Smooth muscle cell (in vitro differentiated cells): ENCODE measurements around the gene CDC25C. TPM values are rescaled to one million over a fixed set of nuclear protein-coding genes. Genes with fewer than 3 reads are reported as not detected.

Experiments
- DNase-seq: peaks from one replicate; lab custom pipeline; 2025; ENCODE audit not compliant: unreplicated experiment; lab: John Stamatoyannopoulos, UW
- H2AFZ ChIP-seq: fragments of 200-600 bp; sonication (generic); 2 replicates; pipeline ENCODE4 v1.6.0; 2016; ENCODE audit warnings: antibody characterized with exemption, low read depth, mild to moderate bottlenecking
- H3F3A ChIP-seq: fragments of 200-600 bp; sonication (generic); 2 replicates; pipeline ENCODE4 v1.6.0; 2017; ENCODE audit warnings: antibody characterized with exemption, low read depth
- H3K27ac ChIP-seq: fragments of 200-600 bp; sonication (generic); 2 replicates; pipeline ENCODE4 v1.5.1; 2016; ENCODE audit warnings: low read depth, mild to moderate bottlenecking
- H3K27me3 ChIP-seq: fragments of 200-600 bp; sonication (generic); 2 replicates; pipeline ENCODE4 v1.6.1; 2016; ENCODE audit warnings: low read depth, mild to moderate bottlenecking
- H3K36me3 ChIP-seq: fragments of 200-600 bp; sonication (generic); 2 replicates; pipeline ENCODE4 v1.5.1; 2016; ENCODE audit warnings: low read depth
- H3K4me1 ChIP-seq: fragments of 200-600 bp; sonication (generic); 2 replicates; pipeline ENCODE4 v1.5.1; 2016; ENCODE audit warnings: low read depth
- H3K4me2 ChIP-seq: fragments of 200-600 bp; sonication (generic); 2 replicates; pipeline ENCODE4 v1.6.0; 2016; ENCODE audit warnings: mild to moderate bottlenecking
- H3K4me3 ChIP-seq: fragments of 200-600 bp; sonication (generic); 2 replicates; pipeline ENCODE4 v1.5.1; 2016; ENCODE audit warnings: mild to moderate bottlenecking
- H3K79me2 ChIP-seq: fragments of 200-600 bp; sonication (generic); 2 replicates; pipeline ENCODE4 v1.6.0; 2016; ENCODE audit warnings: low read depth, mild to moderate bottlenecking
- H3K9ac ChIP-seq: fragments of 200-600 bp; sonication (generic); 2 replicates; pipeline ENCODE4 v1.6.0; 2016; ENCODE audit warnings: low read depth
- H3K9me3 ChIP-seq: fragments of 200-600 bp; sonication (generic); replicated peaks from 2 replicates; pipeline ENCODE4 v1.5.1; 2016; ENCODE audit warnings: low read depth
- H4K20me1 ChIP-seq: fragments of 200-600 bp; sonication (generic); 2 replicates; pipeline ENCODE4 v1.6.0; 2016; ENCODE audit warnings: low read depth
- CTCF ChIP-seq: fragments of 200-600 bp; sonication (generic); IDR thresholded peaks from 2 replicates; pipeline ENCODE4 v1.5.1; 2017; ENCODE audit warnings: borderline replicate concordance, mild to moderate bottlenecking, antibody characterized with exemption; ENCODE audit not compliant: insufficient read depth, poor library complexity, severe bottlenecking
- WGBS: methylation state at CpG from one replicate; pipeline ENCODE4 v1.1.7; 2016; ENCODE audit warnings: low lambda C conversion rate; 5-methylcytosine and 5-hydroxymethylcytosine counted together
- polyA plus RNA-seq: library from polyadenylated mRNA; unstranded; fragments of >200 nt; fragmentation: Nextera tagmentation; extraction: Ambion mirVana; gene quantifications from 2 replicates; pipeline ENCODE4 v1.2.1, GENCODE V29; 2016
- total RNA-seq: library from RNA; depleted of rRNA; stranded (reverse); fragments of >200 nt; gene quantifications from 2 replicates; pipeline ENCODE4 v1.2.3, GENCODE V29; 2014

The CDC25C gene
- total and polyA plus RNA-seq, 2 experiments from 2014 or later: 2.6 to 3.0 TPM

DNA sequence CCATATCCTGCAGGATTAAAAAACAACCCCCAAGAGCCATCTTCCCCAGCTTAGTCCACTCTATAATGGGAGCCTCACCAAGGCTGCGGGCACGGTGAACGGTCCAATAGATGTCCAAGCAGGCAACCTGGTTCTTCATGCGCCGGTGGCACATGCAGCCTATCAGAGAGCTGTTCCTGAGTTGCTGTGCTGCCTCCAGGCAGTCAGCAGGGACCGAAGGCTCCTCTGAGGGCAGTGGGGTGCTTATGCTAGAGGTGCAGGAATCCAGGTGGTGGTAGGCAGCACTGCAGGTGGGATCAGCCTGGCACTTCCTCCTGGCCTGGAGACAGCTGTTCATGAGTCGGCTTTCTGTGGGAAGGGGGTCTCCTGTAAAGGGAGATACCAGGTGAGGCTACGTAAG is 67.4 kb downstream of the CDC25C start:
- no peaks in the 10 kb centered on the region for H3F3A ChIP-seq
- no peak overlapping the region for H3K27ac ChIP-seq
- H3K36me3 ChIP-seq: no peaks in the 10 kb centered on the region
- no peak overlapping the region for H3K4me2 ChIP-seq
- H3K9me3 ChIP-seq: no peaks in the 10 kb centered on the region
- TF ChIP-seq CTCF: no peak
- no peaks in the 10 kb centered on the region for H3K79me2 ChIP-seq
- no peak overlapping the region for H2AFZ ChIP-seq
- H3K27me3 ChIP-seq: no peaks in the 10 kb centered on the region
- no peak overlapping the region for H3K9ac ChIP-seq
- no peak overlapping the region for H3K4me3 ChIP-seq
- no peak for DNase-seq
- H3K4me1 ChIP-seq: no peaks in the 10 kb centered on the region
- WGBS: 96% methylated on average over 8 of the region's 8 CpGs
- no peaks in the 10 kb centered on the region for H4K20me1 ChIP-seq

GRCh38 chr5:138263581-138263980 is 68.0 kb downstream of the CDC25C start:
- WGBS: 87% methylated on average over 3 of the region's 3 CpGs
- no peaks in the 10 kb centered on the region for H3K9me3 ChIP-seq

DNA sequence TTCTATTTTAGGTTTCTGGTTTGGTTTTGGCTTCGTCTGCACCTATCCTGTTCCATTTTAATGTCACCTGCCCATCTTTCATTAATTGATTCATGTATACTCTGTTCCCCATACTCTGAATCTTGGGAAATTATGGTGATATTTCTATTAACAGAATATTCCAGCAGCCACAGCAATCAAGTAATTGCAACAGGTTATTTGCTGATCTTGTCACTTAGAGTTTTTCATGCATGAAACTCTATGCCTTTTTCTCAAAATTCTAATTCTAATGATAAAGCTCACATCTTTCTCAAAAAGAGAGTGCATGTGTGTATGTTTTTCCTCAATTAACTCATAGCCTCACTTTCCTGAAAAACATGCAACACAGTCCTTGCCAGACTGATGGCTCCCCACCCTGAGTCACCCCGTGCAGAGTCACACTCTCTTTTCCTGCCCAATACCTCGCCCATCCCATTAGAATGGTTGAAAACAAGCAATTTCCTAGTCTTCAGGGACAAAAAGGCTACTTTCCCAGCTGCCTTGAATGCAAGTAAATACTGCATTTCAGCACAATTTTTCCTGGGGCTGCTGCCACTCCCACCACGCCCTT is 72.8 kb downstream of the CDC25C start:
- no peak for TF ChIP-seq CTCF

More at GRCh38 chr5:138263581-138263980, 68.0 kb downstream of the CDC25C start:
- Histone ChIP-seq H3F3A (no peaks in the 10 kb centered on the region), H3K9ac (no peak overlapping the region), H3K36me3 (no peaks in the 10 kb centered on the region), H3K79me2 (no peaks in the 10 kb centered on the region), H2AFZ (no peak overlapping the region), H3K27ac (no peak overlapping the region), H4K20me1 (no peaks in the 10 kb centered on the region), H3K4me3 (no peak overlapping the region), H3K4me2 (no peak overlapping the region), H3K4me1 (no peaks in the 10 kb centered on the region), H3K27me3 (no peaks in the 10 kb centered on the region)
- no peak for TF ChIP-seq CTCF
- DNase-seq: no peak

DNA sequence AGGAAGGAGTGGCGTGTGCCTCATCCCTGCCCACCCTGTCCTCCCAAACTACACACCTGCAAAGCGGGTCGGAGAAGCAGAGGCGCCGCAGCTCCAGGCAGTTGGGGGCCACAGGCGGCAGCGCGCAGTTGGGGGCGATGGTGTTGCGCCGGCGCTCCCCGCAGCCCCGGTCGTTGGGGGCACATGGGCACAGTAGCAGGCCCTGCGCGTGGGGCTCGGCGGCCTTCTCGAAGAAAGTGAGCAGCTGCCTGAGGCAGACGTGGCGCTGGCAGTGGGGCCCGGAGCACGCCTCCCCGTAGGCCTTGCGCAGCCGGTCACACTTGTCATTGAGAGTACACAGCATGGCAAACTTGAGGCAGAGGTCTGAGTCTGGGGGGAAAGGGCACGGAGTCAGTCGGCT is 74.0 kb downstream of the CDC25C start:
- Histone ChIP-seq H3K36me3 (no peaks in the 10 kb centered on the region), H3K9me3 (no peaks in the 10 kb centered on the region), H3K27me3 (no peaks in the 10 kb centered on the region), H3F3A (no peaks in the 10 kb centered on the region), H2AFZ (no peak overlapping the region), H4K20me1 (no peaks in the 10 kb centered on the region), H3K4me1 (no peaks in the 10 kb centered on the region), H3K79me2 (no peaks in the 10 kb centered on the region), H3K4me2 (no peak overlapping the region), H3K4me3 (no peak overlapping the region), H3K27ac (no peak overlapping the region), H3K9ac (no peak overlapping the region)
- TF ChIP-seq CTCF: no peak
- WGBS: 95% methylated on average over 29 of the region's 29 CpGs
- no peak for DNase-seq

More for the DNA sequence above, 72.8 kb downstream of the CDC25C start:
- Histone ChIP-seq H3K4me1 (no peaks in the 10 kb centered on the region), H3F3A (no peaks in the 10 kb centered on the region), H2AFZ (no peak overlapping the region), H3K36me3 (no peaks in the 10 kb centered on the region), H3K79me2 (no peaks in the 10 kb centered on the region), H3K9ac (no peak overlapping the region), H3K4me3 (no peak overlapping the region), H3K27me3 (no peaks in the 10 kb centered on the region), H3K27ac (no peak overlapping the region), H3K4me2 (no peak overlapping the region), H3K9me3 (no peaks in the 10 kb centered on the region), H4K20me1 (no peaks in the 10 kb centered on the region)
- DNase-seq: no peak
- WGBS: 88% methylated on average over 4 of the region's 4 CpGs
